GM10248 (cell line): ENCODE measurements around the gene GPR25.
A peak's percentile ranks its signal among the peaks of the same experiment; 100 is the strongest.

Source experiments
- CTCF ChIA-PET: fragments of 300-600 bp; sonication (Branson Sonifier 250); formaldehyde crosslinking; extraction: SDS; loops from one replicate; lab custom pipeline; 2021; ENCODE audit warnings: antibody characterized with exemption; lab: Yijun Ruan, JAX
- POLR2A ChIA-PET: fragments of 350-650 bp; sonication (Branson Sonifier 250); formaldehyde crosslinking; extraction: SDS; loops from one replicate; lab custom pipeline; 2020; ENCODE audit warnings: antibody characterized with exemption; lab: Yijun Ruan, JAX
- DNase-seq: peaks from one replicate; pipeline ENCODE4 v3.0.0; 2012; ENCODE audit errors: extremely low spot score
- TF ChIP-seq, protein P1 (sequence below): IDR thresholded peaks from 2 replicates; pipeline ENCODE4 v1.5.1; 2012; ENCODE audit warnings: mild to moderate bottlenecking, low read depth; ENCODE audit errors: extremely low read depth, missing control alignments, control extremely low read depth

Gene GPR25

GRCh38 chr1:200899015-200899386 lies 26.2 kb downstream of the GPR25 start:
- ChIA-PET CTCF (interaction anchor here (1.6 kb wide), 1 partner anchor 11 kb away, joined by 3 read pairs; no protein-coding TSS in a partner anchor), POLR2A (no interaction called here)
- no peak for DNase-seq
- TF ChIP-seq, protein P1, sequence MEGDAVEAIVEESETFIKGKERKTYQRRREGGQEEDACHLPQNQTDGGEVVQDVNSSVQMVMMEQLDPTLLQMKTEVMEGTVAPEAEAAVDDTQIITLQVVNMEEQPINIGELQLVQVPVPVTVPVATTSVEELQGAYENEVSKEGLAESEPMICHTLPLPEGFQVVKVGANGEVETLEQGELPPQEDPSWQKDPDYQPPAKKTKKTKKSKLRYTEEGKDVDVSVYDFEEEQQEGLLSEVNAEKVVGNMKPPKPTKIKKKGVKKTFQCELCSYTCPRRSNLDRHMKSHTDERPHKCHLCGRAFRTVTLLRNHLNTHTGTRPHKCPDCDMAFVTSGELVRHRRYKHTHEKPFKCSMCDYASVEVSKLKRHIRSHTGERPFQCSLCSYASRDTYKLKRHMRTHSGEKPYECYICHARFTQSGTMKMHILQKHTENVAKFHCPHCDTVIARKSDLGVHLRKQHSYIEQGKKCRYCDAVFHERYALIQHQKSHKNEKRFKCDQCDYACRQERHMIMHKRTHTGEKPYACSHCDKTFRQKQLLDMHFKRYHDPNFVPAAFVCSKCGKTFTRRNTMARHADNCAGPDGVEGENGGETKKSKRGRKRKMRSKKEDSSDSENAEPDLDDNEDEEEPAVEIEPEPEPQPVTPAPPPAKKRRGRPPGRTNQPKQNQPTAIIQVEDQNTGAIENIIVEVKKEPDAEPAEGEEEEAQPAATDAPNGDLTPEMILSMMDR = no peak

GRCh38 chr1:200899451-200899915 lies 26.7 kb downstream of the GPR25 start:
- DNase-seq = no peak
- TF ChIP-seq, protein P1 = no peak
- CTCF ChIA-PET = interaction anchor here (0.9 to 1.8 kb wide), 3 partner anchors 29 to 143 kb away, joined by 3 to 5 read pairs (median 4); no protein-coding TSS in a partner anchor
- POLR2A ChIA-PET = no interaction called here

DNA sequence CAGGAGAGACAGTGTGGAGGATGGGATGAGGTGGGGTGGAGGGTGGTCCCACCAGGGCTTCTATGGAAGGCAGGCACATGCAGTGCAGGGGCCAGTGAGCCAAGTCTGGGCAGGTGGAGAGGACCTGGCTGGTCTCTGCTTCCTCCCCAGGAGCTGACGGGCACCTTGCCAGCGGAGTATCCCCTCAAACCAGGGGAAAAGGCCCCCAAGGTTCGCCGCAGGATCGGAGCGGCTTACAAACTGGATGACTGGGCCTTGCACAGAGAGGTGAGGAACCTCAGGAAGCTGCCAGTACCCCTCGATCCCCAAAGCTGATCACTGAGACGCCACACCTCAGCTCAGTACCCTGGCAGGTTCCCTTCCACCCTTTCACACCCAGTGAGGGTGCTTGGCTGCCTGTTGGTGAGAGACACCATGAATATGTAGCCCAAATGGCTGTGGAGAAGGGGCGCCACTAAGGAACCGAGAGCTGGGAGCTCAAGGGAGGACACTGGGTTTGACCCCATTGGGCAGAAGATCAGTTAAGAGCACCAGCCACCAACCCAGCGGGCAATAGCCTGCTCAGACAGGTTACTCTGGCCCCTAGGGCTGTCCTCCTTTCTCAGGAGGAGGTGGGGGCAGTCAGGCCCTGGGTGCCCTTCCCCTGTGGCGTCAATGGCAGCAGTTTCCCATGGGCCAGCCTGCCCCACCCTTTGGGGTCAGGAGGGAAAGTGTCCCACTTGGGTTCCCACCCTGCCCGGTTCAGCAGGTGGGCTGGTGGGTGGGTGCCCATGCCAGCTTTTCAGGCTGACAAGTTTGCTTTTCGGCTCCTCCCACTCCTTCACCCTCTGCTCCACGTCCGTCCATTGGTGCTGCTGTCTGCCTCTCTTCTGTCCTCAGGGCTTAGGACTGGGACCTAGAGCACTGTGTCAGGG lies 27.4 kb downstream of the GPR25 start:
- TF ChIP-seq, protein P1 = no peak
- POLR2A ChIA-PET = no interaction called here
- DNase-seq = no peak
- CTCF ChIA-PET = interaction anchor here (0.9 to 2.2 kb wide), 5 partner anchors 9 to 341 kb away, joined by 3 to 9 read pairs (median 4); no protein-coding TSS in a partner anchor

DNA sequence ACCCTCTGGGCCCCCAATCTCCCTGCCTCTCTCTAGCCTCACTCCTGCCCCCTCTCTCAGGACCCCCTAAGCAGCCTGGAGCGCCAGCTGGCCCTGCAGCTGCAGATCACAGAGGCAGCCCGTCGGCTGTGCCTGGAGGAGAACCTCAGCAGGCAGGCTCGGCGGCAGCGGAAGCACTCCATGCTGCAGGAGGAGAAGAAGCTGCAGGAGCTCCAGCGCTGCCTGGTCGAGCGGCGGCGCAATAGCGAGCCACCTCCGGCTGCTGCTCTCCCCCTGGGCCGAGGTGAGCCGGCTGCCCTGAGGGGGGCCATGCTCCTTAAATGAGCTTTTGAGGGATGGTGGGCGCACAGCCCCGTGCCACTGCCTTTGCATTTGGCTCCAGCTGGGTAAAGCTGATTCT lies 28.1 kb downstream of the GPR25 start:
- TF ChIP-seq, protein P1 = no peak
- DNase-seq = no peak
- ChIA-PET POLR2A (no interaction called here), CTCF (interaction anchor here (1.4 to 2.2 kb wide), 4 partner anchors 10 to 342 kb away, joined by 4 to 9 read pairs (median 6); no protein-coding TSS in a partner anchor)

GRCh38 chr1:200901350-200901749 lies 28.6 kb downstream of the GPR25 start:
- POLR2A ChIA-PET = no interaction called here
- CTCF ChIA-PET = interaction anchor here (1.4 to 2.2 kb wide), 5 partner anchors 10 to 343 kb away, joined by 3 to 9 read pairs (median 4); no protein-coding TSS in a partner anchor
- peak; percentile 13 for DNase-seq
- TF ChIP-seq, protein P1 = no peak

GRCh38 chr1:200901796-200902444 lies 29.1 kb downstream of the GPR25 start:
- TF ChIP-seq, protein P1 = no peak
- POLR2A ChIA-PET = no interaction called here
- CTCF ChIA-PET = interaction anchor here (1.4 to 4.0 kb wide), 5 partner anchors 10 to 343 kb away, joined by 3 to 26 read pairs (median 7); no protein-coding TSS in a partner anchor
- DNase-seq = no peak
